OCI-LY7 (cell line): ENCODE data around the gene KIAA1671. TPM values are rescaled to one million over a fixed set of nuclear protein-coding genes. Genes with fewer than 3 reads are reported as not detected.

Source experiments
- BruUV-seq: library from RNA; stranded (reverse); fragments of 400-500 nt; replicated peaks from 2 replicates; lab custom pipeline; 2021; lab: Mats Ljungman, UMichigan
- CTCF ChIA-PET: fragments of 300-600 bp; sonication (Branson Sonifier 250); formaldehyde crosslinking; loops from one replicate; lab custom pipeline; 2022; ENCODE audit warnings: antibody characterized with exemption; ENCODE audit not compliant: unreplicated experiment; lab: Charles Lee
- POLR2A ChIA-PET: fragments of 300-600 bp; sonication (Branson Sonifier 250); formaldehyde crosslinking; loops from one replicate; lab custom pipeline; 2022; ENCODE audit warnings: antibody characterized with exemption; lab: Charles Lee
- DNase-seq: peaks from one replicate; pipeline ENCODE4 v3.0.0-alpha.2; 2015; ENCODE audit warnings: low spot score
- H2AFZ ChIP-seq: fragments of 200-600 bp; sonication (generic), shearing (Covaris generic); 2 replicates; pipeline ENCODE4 v1.6.1; 2014; ENCODE audit warnings: mild to moderate bottlenecking, antibody characterized with exemption, low read length, moderate library complexity
- H3K27ac ChIP-seq: fragments of 200-600 bp; sonication (generic); 2 replicates; pipeline ENCODE4 v1.5.1; 2014; ENCODE audit warnings: mixed run types, low read depth, mild to moderate bottlenecking, moderate library complexity, low read length, inconsistent platforms; ENCODE audit not compliant: poor library complexity, severe bottlenecking
- H3K36me3 ChIP-seq: fragments of 200-600 bp; sonication (generic); 2 replicates; pipeline ENCODE4 v1.6.1; 2014; ENCODE audit warnings: mild to moderate bottlenecking, antibody characterized with exemption, low read length, moderate library complexity, mixed read lengths; ENCODE audit not compliant: insufficient read depth
- H3K4me1 ChIP-seq: fragments of 200-600 bp; sonication (generic); 2 replicates; pipeline ENCODE4 v1.5.1; 2014; ENCODE audit warnings: mild to moderate bottlenecking, low read length; ENCODE audit not compliant: insufficient read depth, poor library complexity, severe bottlenecking
- H3K4me2 ChIP-seq: fragments of 200-600 bp; sonication (generic); 2 replicates; pipeline ENCODE4 v1.6.1; 2014; ENCODE audit warnings: mild to moderate bottlenecking, low read length
- H3K4me3 ChIP-seq: fragments of 200-600 bp; sonication (generic); 2 replicates; pipeline ENCODE4 v1.5.1; 2014; ENCODE audit warnings: mild to moderate bottlenecking, low read depth, low read length; ENCODE audit not compliant: poor library complexity, severe bottlenecking
- H3K79me2 ChIP-seq: fragments of 200-600 bp; sonication (generic); 2 replicates; pipeline ENCODE4 v1.6.1; 2016; ENCODE audit warnings: low read depth, mild to moderate bottlenecking, low read length, moderate library complexity, mixed read lengths; ENCODE audit not compliant: insufficient read depth
- H3K9me2 ChIP-seq: fragments of 200-600 bp; sonication (generic); 2 replicates; pipeline ENCODE4 v1.6.1; 2016; ENCODE audit warnings: mild to moderate bottlenecking, low read length, mixed read lengths; ENCODE audit not compliant: insufficient read depth
- H3K9me3 ChIP-seq: fragments of 200-600 bp; sonication (generic); 2 replicates; pipeline ENCODE4 v1.6.1; 2014; ENCODE audit warnings: mild to moderate bottlenecking, mixed run types, low read length, mixed read lengths
- H4K20me1 ChIP-seq: fragments of 200-600 bp; sonication (generic); 2 replicates; pipeline ENCODE4 v1.6.1; 2014; ENCODE audit warnings: mild to moderate bottlenecking, antibody characterized with exemption, low read length, moderate library complexity, mixed read lengths; ENCODE audit not compliant: insufficient read depth
- EZH2phosphoT487 ChIP-seq: fragments of 200-600 bp; sonication (generic); IDR thresholded peaks from 2 replicates; pipeline ENCODE4 v1.6.1; 2018; ENCODE audit warnings: low read depth, borderline replicate concordance, mild to moderate bottlenecking, mixed run types, antibody characterized with exemption, low read length, moderate library complexity, mixed read lengths
- intact Hi-C: fragments of 100-400 bp; cut with micrococcal nuclease; formaldehyde crosslinking; loops from one replicate; pipeline ENCODE4 v1.10.0; 2022; ENCODE audit not compliant: unreplicated experiment
- total RNA-seq, 2 experiments: library from RNA; depleted of rRNA in 1 of 2; stranded (reverse); fragments of >200 nt in 1 of 2; shearing (Covaris generic) in 1 of 2; gene quantifications; 2 replicates each; pipeline ENCODE4 v1.2.3, GENCODE V29; 2014 to 2022
- TF ChIP-seq, protein P1 (sequence below): fragments of 200-600 bp; sonication (generic); conservative IDR thresholded peaks from 2 replicates; pipeline ENCODE4 v1.5.1; 2014; ENCODE audit warnings: mild to moderate bottlenecking, antibody characterized with exemption, low read length, moderate library complexity, mixed read lengths

Gene KIAA1671
- total RNA-seq, 2 experiments from 2014 or later = not detected

- intact Hi-C loops = no loop called here
- Histone ChIP-seq H3K36me3 (no peaks in the 10 kb centered on the region), H3K4me3 (no peak overlapping the region), H3K27ac (no peak overlapping the region), H3K9me3 (no peaks in the 10 kb centered on the region), H2AFZ (no peak overlapping the region), H3K79me2 (no peaks in the 10 kb centered on the region), H3K4me1 (no peaks in the 10 kb centered on the region), H3K9me2 (no peaks in the 10 kb centered on the region), H4K20me1 (no peaks in the 10 kb centered on the region), H3K4me2 (no peak overlapping the region)
- DNase-seq = no peak
- TF ChIP-seq, protein P1, sequence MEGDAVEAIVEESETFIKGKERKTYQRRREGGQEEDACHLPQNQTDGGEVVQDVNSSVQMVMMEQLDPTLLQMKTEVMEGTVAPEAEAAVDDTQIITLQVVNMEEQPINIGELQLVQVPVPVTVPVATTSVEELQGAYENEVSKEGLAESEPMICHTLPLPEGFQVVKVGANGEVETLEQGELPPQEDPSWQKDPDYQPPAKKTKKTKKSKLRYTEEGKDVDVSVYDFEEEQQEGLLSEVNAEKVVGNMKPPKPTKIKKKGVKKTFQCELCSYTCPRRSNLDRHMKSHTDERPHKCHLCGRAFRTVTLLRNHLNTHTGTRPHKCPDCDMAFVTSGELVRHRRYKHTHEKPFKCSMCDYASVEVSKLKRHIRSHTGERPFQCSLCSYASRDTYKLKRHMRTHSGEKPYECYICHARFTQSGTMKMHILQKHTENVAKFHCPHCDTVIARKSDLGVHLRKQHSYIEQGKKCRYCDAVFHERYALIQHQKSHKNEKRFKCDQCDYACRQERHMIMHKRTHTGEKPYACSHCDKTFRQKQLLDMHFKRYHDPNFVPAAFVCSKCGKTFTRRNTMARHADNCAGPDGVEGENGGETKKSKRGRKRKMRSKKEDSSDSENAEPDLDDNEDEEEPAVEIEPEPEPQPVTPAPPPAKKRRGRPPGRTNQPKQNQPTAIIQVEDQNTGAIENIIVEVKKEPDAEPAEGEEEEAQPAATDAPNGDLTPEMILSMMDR = no peak
- TF ChIP-seq EZH2phosphoT487 = no peak
- CTCF ChIA-PET = no interaction called here
- POLR2A ChIA-PET = no interaction called here
- BruUV-seq = no TSS peak
These were observed 108.6 kb downstream of the KIAA1671 start for GRCh38 chr22:25061134-25061533.

GRCh38 chr22:25061605-25062376 is 109.3 kb downstream of the KIAA1671 start:
- ChIA-PET CTCF (no interaction called here), POLR2A (no interaction called here)
- Histone ChIP-seq H2AFZ (no peak overlapping the region), H3K4me1 (no peaks in the 10 kb centered on the region), H4K20me1 (no peaks in the 10 kb centered on the region), H3K79me2 (no peaks in the 10 kb centered on the region), H3K4me3 (no peak overlapping the region), H3K27ac (no peak overlapping the region), H3K4me2 (no peak overlapping the region), H3K36me3 (no peaks in the 10 kb centered on the region), H3K9me3 (no peaks in the 10 kb centered on the region), H3K9me2 (no peaks in the 10 kb centered on the region)
- no peak for DNase-seq
- BruUV-seq = no TSS peak
- intact Hi-C loops = no loop called here
- TF ChIP-seq, protein P1 = no peak
- no peak for TF ChIP-seq EZH2phosphoT487

DNA sequence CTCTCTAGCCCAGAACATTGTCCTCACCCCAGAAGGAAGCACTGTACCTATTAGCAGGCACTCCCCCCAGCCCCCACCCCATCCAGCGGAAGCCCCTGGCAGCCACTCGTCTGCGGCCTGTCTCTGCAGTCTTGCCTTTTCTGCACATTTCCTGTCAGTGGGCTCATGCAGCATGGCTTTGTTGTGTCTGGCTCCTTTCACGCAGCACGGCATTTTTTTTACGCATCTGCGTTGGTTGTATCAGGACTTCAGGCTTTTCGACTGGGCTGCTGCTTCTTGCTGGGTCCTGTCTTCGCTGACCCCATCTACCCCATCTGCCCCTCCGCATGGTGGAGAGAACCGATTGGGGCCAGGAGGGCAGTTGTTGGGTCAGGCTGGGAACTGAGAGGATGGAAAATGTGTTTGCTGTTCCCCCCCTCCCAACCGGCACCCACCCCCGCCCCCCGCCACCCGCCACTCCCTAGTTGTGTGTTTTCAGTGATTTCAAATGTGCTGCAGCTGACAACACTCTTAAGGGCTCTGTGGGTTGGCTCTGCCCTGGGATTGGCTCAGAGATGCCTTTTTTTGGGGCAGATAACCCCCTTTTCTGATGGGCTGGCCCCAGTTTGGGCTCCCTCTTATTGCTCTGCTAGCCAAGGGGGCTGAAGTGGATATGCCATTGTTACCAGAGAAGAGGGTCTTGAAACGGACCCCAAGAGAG is 110.0 kb downstream of the KIAA1671 start:
- Histone ChIP-seq H3K79me2 (no peaks in the 10 kb centered on the region), H3K4me1 (no peaks in the 10 kb centered on the region), H3K4me3 (no peak overlapping the region), H2AFZ (no peak overlapping the region), H4K20me1 (no peaks in the 10 kb centered on the region), H3K4me2 (no peak overlapping the region), H3K9me2 (no peaks in the 10 kb centered on the region), H3K36me3 (no peaks in the 10 kb centered on the region), H3K9me3 (no peaks in the 10 kb centered on the region), H3K27ac (no peak overlapping the region)
- intact Hi-C loops = no loop called here
- POLR2A ChIA-PET = no interaction called here
- CTCF ChIA-PET = no interaction called here
- TF ChIP-seq EZH2phosphoT487 = no peak
- TF ChIP-seq, protein P1 = no peak
- no TSS peak for BruUV-seq
- DNase-seq = no peak
